Body of pancreas (tissue), 4 donors: ENCODE results near the gene TRAF1. TPM values are rescaled to one million over a fixed set of nuclear protein-coding genes. Genes with fewer than 3 reads are reported as not detected.

Experiments used
- ATAC-seq: fragments of 150-250 bp; one replicate; pipeline ENCODE4 v1.9.1; 2016
- DNase-seq, 4 donors: peaks; one replicate each; pipeline ENCODE4 v3.0.0-alpha.2; 2019
- H3K27ac ChIP-seq, 4 donors: fragments of 200-600 bp; sonication (generic); 1 replicate in 3 of 4; 2 replicates in 1 of 4; pipeline versions ENCODE4 v1.5.1 to v1.6.1; 2016 to 2019; ENCODE audit warnings: mild to moderate bottlenecking in 1 of 4, mixed read lengths in 1 of 4, moderate library complexity in 1 of 4
- H3K27me3 ChIP-seq, 2 donors: fragments of 200-600 bp; sonication (generic); one replicate each; pipeline ENCODE4 v1.6.0; 2016; ENCODE audit warnings: mild to moderate bottlenecking in 1 of 2
- H3K36me3 ChIP-seq, 2 donors: fragments of 200-600 bp; sonication (generic); replicated peaks in 1 of 2; 2 replicates each; pipeline ENCODE4 v1.5.1; 2016; ENCODE audit warnings: low read depth in 2 of 2; ENCODE audit not compliant: insufficient read depth in 1 of 2
- H3K4me1 ChIP-seq: fragments of 200-600 bp; sonication (generic); one replicate; pipeline ENCODE4 v1.6.0; 2016
- H3K4me3 ChIP-seq, 2 donors: fragments of 200-600 bp; sonication (generic); 1 replicate in 1 of 2; 2 replicates in 1 of 2; pipeline ENCODE4 v1.5.1; 2016 to 2019
- H3K9me3 ChIP-seq, 3 donors: fragments of 200-600 bp; sonication (generic); 1 replicate in 2 of 3; 2 replicates in 1 of 3; pipeline ENCODE4 v1.5.1; 2016
- POLR2A ChIP-seq, 3 donors: fragments of 450-650 bp; IDR thresholded peaks; one replicate each; pipeline ENCODE4 v1.6.1; 2016; ENCODE audit warnings: antibody characterized with exemption in 3 of 3, mild to moderate bottlenecking in 2 of 3
- WGBS, 2 donors: methylation state at CpG; one replicate each; pipeline ENCODE4 v1.1.5; 2017; 5-methylcytosine and 5-hydroxymethylcytosine counted together
- intact Hi-C: fragments of 100-400 bp; cut with DNase I; formaldehyde crosslinking; loops from one replicate; pipeline ENCODE4 v1.15.1; 2023
- total RNA-seq, 2 donors: library from RNA; depleted of rRNA; stranded (reverse); fragments of >200 nt; gene quantifications; one replicate each; pipeline ENCODE4 v1.1.0, GENCODE V29; 2016
- TF ChIP-seq, protein P1 (sequence below), 7 experiments: fragments of 450-650 bp in 4 of 7; fragments of 200-600 bp in 3 of 7; sonication (generic) in 3 of 7; IDR thresholded peaks; one replicate each; pipeline ENCODE4 v1.5.1; 2016 to 2019; ENCODE audit warnings: antibody characterized with exemption in 7 of 7

Gene TRAF1
- total RNA-seq, 2 donors from 2014 or later: 4.4 to 8.2 TPM

DNA sequence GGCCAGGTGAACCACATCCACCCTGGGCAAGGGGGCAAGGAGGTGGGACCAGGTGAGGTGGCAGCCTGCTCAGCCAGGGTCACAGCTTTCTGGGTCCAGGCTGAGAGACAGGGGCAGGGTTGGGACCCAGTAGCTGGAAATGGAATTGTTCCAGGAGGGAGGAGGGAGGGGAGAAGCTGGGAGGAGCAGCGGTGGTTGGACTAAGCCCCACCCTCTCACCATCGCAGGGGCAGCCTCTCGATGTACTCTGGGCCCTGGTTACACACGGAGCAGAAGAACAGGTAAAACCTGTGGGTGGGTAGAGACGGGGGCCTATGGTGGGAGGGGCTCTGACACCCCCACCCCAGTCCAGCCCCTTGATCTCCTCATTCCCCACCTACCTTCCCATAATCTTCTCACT lies 60.8 kb downstream of the TRAF1 start:
- Histone ChIP-seq H3K27ac (no peak overlapping the region), H3K4me1 (peaks cover 12% of the 10 kb centered on the region), H3K27me3 (no peaks in the 10 kb centered on the region), H3K9me3 (no peaks in the 10 kb centered on the region), H3K4me3 (no peak overlapping the region), H3K36me3 (no peaks in the 10 kb centered on the region)
- intact Hi-C loops: no loop called here
- no peak for TF ChIP-seq POLR2A (IDR thresholded peaks at IDR 0.05)
- TF ChIP-seq, protein P1, sequence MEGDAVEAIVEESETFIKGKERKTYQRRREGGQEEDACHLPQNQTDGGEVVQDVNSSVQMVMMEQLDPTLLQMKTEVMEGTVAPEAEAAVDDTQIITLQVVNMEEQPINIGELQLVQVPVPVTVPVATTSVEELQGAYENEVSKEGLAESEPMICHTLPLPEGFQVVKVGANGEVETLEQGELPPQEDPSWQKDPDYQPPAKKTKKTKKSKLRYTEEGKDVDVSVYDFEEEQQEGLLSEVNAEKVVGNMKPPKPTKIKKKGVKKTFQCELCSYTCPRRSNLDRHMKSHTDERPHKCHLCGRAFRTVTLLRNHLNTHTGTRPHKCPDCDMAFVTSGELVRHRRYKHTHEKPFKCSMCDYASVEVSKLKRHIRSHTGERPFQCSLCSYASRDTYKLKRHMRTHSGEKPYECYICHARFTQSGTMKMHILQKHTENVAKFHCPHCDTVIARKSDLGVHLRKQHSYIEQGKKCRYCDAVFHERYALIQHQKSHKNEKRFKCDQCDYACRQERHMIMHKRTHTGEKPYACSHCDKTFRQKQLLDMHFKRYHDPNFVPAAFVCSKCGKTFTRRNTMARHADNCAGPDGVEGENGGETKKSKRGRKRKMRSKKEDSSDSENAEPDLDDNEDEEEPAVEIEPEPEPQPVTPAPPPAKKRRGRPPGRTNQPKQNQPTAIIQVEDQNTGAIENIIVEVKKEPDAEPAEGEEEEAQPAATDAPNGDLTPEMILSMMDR (IDR thresholded peaks at IDR 0.05): no peak
- 63 to 73% methylated on average over 5 of the region's 5 CpGs for WGBS, 2 donors
- ATAC-seq (no peak), DNase-seq (no peak)

DNA sequence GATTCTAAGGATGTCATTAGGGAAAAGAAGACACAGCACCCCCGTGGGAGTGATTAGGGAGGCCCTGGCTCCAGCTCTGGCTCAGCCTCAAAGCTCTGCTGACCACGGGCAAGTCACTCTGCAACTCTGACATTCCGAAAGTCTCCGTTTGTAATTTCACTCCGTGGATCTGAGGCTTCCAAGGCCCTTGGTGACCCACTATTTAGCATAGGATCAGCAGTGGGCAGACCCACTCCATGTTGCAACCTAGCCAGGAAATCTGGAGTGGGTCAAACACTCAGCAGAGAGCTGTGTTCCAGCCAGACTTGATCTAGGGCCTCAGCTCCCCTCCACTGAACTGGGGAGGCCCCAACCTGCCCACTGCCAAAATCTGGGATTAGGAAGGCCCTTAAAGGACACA lies 61.4 kb downstream of the TRAF1 start:
- H3K27me3 ChIP-seq: no peaks in the 10 kb centered on the region
- H3K4me1 ChIP-seq: peaks cover 12% of the 10 kb centered on the region
- intact Hi-C loops: no loop called here
- no peak for TF ChIP-seq POLR2A (IDR thresholded peaks at IDR 0.05)
- TF ChIP-seq, protein P1 (IDR thresholded peaks at IDR 0.05): no peak
- no peak for DNase-seq
- no peaks in the 10 kb centered on the region for H3K36me3 ChIP-seq
- no peak overlapping the region for H3K4me3 ChIP-seq
- no peak for ATAC-seq
- no peaks in the 10 kb centered on the region for H3K9me3 ChIP-seq
- 73 to 87% methylated on average over 5 of the region's 5 CpGs for WGBS, 2 donors
- no peak overlapping the region for H3K27ac ChIP-seq

DNA sequence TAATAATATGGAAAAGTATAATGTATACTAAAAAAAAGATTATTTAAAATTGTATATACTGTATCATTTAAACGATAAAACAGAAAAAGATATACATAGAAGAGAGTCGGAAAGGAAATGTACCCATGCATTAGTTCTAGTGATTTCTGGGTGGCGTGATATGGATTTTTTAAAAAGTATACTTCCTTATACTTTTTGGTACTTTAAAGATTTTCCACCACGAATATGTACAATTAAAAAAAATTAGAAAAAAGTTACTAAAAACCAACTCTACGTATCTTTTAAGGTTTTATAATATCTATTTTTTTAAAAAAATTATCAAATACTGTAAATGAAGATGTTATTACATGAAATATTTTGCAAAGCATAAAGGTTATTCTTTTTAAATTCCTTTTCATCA lies 61.9 kb downstream of the TRAF1 start:
- Histone ChIP-seq H3K36me3 (no peaks in the 10 kb centered on the region), H3K9me3 (no peaks in the 10 kb centered on the region), H3K4me1 (peaks cover 12% of the 10 kb centered on the region), H3K4me3 (no peak overlapping the region), H3K27ac (no peak overlapping the region), H3K27me3 (no peaks in the 10 kb centered on the region)
- no peak for TF ChIP-seq POLR2A (IDR thresholded peaks at IDR 0.05)
- TF ChIP-seq, protein P1 (IDR thresholded peaks at IDR 0.05): no peak
- ATAC-seq: no peak
- 85 to 86% methylated on average over 5 of the region's 5 CpGs for WGBS, 2 donors
- intact Hi-C loops: no loop called here
- DNase-seq: no peak

DNA sequence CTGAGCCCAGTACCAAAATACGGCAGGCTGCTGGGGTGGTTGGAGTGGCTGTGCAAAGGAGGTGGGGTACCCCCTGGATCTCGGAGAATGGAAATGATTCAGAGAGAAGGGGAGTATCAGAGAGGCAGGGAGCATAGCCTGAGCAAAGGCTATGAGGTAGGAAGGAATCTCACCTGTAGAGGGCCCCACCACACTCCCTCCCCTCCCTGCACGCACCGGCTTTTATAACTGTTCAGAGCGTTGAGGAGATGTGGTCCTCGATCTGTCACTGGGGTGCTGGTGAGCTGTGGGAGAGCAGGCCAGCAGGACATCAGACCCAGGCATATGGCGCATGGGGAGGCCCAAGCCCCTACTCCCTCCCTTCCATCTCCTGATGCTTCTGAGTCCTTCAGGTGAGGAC lies 62.8 kb downstream of the TRAF1 start:
- no peak for ATAC-seq
- no peak overlapping the region for H3K4me3 ChIP-seq
- WGBS, 2 donors: 85 to 94% methylated on average over 7 of the region's 7 CpGs
- H3K4me1 ChIP-seq: peaks cover 6% of the 10 kb centered on the region
- H3K27me3 ChIP-seq: no peaks in the 10 kb centered on the region
- TF ChIP-seq, protein P1 (IDR thresholded peaks at IDR 0.05): no peak
- no peak for TF ChIP-seq POLR2A (IDR thresholded peaks at IDR 0.05)
- intact Hi-C loops: no loop called here
- H3K27ac ChIP-seq: no peak overlapping the region
- no peak for DNase-seq
- H3K36me3 ChIP-seq: no peaks in the 10 kb centered on the region
- no peaks in the 10 kb centered on the region for H3K9me3 ChIP-seq

DNA sequence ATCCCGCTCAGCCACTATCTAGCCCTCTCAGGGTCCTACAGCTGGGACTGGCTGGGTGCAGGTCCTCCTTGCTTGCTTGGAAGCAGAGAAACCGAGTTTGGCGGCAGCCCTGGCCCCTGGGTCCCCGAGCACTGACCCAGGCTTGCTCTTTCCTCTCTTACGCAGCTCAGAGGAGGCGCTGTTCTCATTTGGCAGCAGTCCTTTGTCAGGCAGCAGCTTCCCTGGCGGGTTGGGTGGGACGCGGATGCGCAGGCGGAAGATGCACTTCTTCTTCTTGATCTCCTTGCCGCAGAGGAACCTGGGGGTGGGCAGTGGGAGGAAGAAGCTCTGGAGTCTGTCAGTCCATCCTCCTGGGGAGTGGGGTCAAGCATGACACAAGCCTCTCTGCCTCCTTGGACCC lies 64.1 kb downstream of the TRAF1 start:
- no peaks in the 10 kb centered on the region for H3K36me3 ChIP-seq
- WGBS, 2 donors: 89 to 96% methylated on average over 8 to 12 of the region's 12 CpGs
- H3K4me3 ChIP-seq: no peak overlapping the region
- no peaks in the 10 kb centered on the region for H3K9me3 ChIP-seq
- no peak overlapping the region for H3K27ac ChIP-seq
- intact Hi-C loops: no loop called here
- H3K4me1 ChIP-seq: peaks cover 3% of the 10 kb centered on the region
- H3K27me3 ChIP-seq: no peaks in the 10 kb centered on the region
- DNase-seq: no peak
- no peak for ATAC-seq
- no peak for TF ChIP-seq POLR2A (IDR thresholded peaks at IDR 0.05)
- TF ChIP-seq, protein P1 (IDR thresholded peaks at IDR 0.05): no peak
